Stimulated activated CD4-positive, alpha-beta T cell treated with anti-CD3 and anti-CD28 coated beads, Interleukin-12 subunit alpha, Interleukin-12 subunit beta, amount 100 ng/mL, for 48 hours (primary cell): ENCODE measurements around the gene RNF113B.

Source experiments
- DNase-seq, 3 donors: peaks; one replicate each; pipeline ENCODE4 v3.0.0-alpha.2; 2020; ENCODE audit warnings: low read depth in 2 of 3, low spot score in 1 of 3

RNF113B gene

DNA sequence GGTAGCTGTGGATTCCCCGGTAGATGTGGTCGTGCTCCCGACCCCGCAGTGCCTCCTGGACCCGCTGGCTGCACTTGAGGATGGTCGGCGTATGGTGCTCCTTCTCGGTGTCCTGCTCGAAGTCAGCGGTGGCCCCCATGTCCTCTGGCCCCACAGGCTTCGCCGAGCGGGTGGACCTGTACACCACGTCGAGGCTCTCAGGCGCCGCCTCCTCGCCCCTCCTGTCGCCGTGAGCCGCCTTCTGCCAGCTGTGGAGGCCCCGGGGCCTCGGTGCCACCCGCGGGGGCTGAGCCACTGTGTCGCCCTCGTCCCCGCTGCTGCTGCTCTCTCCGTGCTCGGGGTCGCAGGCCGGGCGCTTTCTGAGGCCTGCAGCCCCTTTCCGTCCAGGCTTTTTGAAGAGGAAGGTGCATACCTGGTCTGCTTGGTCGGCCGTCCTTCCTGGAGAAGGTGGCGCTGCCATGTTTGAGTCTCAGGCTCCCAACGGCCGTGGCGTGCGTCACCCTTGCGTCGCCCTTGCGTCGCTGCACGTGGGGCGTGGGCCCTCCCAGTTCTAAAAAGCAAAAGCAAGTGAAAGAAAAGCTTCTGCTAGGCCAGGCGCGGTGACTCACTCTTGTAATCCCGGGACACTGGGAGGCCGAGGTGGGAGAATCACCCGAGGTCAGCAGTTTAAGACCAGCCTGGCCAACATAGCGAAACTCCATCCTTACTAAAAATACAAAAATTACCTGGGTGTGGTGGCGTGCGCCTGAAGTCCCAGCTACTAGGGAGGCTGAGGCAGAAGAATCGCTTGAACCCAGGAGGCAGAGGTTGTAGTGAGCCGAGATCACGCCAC, at the start of gene RNF113B:
RNF113B (minus strand) TSS at position 493 of the 832 bp plus-strand sequence; CDS start at position 460, 33 bp downstream.
- no peak for DNase-seq

DNA sequence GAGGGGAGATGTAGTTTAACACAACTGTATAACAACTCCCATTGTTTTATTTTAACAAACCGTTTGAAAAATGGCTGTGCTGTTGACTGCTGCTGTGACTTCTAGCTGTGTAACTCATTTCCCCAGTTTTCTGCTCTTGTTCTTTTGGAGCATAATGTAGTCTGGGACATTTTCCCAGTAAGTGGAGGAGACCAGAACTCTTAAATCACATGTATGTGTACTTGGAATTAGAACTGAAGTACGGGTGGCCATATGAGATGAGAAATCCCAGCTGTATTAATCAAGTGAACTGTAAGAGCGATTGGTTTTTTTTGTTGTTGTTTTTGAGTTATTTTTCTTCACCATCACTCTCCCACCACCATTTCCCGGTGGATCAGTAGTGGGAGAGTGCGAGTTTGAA, 49.4 kb upstream of the RNF113B start:
- DNase-seq: no peak

DNA sequence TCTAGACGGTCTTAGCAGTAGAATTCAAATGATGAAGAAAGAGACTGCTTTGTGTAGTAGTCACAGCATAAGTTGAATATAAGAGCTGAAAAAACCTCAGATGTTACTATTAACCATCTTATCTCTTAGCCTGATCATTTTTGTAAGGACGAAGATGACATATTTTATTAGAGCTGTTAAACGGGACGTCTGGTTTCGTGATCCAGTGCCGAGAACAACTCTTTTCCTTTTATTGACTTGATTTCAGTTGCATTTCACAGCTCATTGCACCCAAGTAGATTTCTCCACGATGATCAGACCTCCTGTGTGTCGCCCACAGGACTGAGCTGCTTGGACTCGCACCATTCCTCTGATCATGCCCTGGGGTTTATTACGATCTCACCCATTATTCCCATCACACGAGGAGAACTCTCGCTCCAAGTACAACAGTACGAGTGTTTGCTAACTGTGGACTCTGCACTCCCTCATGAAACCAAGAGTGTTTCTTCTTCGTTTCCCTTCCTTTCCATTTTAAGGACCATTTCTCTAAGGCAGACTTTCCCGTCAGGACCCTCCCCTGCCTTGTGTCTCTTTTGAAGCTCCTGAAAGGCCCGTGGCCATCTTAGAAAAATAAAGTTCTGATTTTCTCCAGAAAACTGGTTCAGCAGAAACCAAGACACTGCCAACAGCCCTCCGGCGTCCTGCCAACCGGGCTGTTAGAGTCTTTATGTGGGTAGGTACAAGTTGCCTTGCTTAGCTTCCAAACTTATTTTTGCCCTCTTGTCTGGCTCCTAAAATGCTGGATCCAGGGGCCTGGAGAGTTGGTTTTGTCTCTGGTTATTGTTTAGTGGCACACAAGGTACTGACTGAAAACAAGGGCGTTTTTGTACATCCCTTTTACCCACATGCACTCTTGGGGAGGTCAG, 48.2 kb upstream of the RNF113B start:
- DNase-seq: no peak

DNA sequence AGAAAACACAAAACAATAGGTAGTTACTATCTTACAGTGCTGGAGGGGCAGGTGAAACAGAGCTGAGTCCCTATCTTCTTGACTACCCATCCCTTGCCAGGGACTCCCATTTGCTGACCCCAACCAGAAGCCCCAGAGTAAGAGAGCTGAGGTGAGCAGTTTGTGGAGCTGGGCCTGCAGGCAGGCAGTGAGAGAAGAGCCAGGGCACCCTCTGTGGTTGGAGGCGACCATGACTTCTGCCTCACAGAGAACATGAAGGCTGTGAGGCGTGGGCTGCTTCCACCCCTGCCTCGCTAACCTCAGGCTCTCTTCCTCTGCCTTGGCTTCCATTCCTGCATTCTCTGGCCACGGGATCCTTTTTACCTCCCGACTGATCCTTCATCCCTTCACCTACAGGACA, 47.5 kb upstream of the RNF113B start:
- no peak for DNase-seq

DNA sequence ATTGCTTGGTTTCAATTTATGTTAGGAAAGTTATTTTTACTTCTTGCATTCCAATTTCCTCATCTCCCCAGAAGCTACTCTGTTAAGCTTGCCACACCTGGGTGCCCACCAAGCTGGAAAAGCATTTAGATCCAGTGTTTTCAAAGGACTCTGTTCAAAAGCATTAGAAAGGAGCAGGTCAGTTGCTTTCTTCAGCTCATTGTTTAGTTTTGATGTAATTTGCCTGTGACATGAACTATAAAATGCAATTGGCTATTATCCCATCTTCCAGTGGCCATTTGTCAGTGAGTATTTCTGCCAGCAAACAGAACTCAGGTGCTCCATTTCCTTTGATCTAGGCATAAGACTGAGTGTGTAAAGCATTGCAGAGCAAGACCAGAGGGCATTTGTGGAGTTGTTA, 46.7 kb upstream of the RNF113B start:
- no peak for DNase-seq

DNA sequence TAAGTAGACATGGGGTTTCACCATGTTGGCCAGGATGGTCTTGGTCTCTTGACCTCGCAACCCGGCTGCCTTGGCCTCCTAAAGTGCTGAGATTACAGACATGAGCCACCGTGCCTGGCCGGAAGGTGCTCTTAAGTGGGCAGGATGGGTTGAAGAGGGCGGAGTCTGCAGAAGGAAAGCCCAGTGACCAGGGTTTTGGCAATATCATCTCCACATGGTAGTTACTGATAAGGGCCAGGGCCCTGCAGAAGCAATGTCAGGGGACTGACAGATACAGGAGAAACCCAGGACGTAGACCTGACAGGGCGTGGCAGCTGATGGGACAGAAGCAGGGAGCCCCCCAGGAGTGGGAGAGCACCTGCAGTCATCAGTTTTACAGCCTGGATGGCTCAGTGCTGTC, 45.7 kb upstream of the RNF113B start:
- no peak for DNase-seq

DNA sequence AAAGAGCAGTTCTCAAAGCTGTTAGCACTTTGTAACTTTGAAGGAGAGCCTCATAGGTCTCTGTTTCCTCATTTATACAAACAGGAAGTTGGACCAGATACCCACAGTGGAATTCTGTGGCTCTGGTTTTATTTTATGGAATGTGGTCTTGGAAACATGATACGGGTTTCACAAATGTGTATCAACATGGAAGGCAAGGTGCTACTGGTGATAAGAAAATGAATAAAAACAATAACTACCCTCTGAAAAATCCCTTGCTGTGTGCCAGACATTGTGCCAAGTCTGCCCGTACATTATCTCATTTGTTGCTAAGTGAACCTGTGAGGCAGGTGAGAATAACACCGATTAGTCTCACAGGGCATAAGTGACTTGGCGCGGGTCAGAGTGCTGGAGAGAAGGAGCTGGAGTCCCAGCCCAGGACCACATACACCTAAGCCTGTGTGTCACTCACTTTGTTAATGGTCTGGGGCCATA, 45.0 kb upstream of the RNF113B start:
- no peak for DNase-seq

DNA sequence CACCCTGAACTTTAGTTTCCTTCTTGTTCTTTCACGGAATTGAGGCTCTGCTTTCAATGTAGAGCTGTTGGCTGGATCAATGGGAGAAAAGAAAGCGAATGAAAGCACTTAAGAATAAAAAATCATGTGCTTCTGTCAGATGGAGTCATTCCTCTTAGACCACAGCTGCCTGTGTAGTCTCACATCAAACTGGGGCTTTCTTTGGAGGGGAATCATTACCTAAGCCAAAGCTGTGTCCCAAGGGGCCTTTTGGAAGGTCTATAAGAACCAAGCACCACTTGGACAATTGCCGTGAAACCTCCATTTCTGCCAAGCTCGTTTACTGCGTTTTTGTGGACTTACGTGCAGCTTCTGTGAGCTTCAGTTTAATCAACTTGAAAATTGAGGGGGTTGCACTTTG, 44.2 kb upstream of the RNF113B start:
- DNase-seq: no peak

DNA sequence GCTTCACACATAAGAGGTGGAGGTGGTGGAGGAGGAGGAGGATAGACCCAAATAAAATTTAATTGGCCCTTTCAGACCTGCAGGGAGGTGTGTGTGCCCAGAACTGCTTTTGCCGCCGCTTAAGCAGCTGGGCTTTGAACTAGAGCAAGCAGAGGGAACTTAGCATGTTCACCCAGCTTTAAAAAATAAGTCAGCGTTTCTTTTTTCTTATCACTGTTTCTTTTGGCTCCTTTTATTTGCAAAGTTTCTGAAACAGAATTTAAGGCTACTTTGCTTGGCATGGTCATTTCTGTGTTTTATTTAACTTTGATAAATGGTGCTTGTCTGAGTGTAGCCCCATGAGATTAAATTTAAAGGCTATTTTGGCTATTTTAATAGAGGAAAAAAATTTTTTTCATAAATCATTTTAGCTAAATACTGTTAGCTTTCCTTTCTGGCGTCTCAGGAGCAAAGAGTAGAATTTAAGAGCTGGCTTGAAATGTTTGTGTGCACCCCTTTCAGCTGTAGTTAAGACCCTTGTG, 43.3 kb upstream of the RNF113B start:
- DNase-seq: no peak

DNA sequence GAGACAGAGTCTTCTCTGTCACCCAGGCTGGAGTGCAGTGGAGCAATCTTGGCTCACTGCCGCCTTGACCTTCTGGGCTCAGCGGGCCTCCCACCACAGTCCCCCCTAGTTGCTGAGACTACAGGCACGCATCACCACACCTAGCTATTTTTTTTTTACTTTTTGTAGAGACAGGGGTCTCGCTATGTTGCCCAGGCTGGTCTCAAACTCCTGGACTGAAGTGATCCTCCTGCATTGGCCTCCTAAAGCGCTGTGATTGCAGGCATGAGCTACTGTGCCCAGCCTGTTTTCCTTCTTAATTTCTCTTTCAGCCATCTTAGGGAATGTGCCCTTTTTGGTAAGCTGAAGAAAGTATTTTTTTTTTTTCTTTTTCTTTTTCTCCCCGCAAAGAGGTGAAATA, 42.6 kb upstream of the RNF113B start:
- DNase-seq: no peak

DNA sequence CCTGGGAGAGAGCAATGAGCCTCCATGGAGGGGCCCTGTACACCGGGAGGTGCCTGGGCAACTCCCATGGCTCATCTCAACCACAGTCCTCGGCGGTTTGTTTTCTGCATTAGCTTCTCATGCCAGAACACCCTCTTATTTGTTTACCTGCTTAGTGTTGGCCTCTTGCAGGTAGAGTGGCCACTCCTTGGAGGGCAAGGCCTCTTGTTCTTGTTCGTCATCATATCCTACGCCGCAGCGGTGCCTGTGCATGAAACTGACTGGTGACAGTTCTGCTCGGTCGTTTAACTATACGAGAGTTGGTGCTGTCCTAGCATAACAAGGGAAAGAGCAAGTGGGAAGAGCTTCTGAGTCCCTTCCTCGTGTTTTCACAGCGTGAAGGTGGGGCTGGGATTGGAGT, 40.5 kb upstream of the RNF113B start:
- no peak for DNase-seq

DNA sequence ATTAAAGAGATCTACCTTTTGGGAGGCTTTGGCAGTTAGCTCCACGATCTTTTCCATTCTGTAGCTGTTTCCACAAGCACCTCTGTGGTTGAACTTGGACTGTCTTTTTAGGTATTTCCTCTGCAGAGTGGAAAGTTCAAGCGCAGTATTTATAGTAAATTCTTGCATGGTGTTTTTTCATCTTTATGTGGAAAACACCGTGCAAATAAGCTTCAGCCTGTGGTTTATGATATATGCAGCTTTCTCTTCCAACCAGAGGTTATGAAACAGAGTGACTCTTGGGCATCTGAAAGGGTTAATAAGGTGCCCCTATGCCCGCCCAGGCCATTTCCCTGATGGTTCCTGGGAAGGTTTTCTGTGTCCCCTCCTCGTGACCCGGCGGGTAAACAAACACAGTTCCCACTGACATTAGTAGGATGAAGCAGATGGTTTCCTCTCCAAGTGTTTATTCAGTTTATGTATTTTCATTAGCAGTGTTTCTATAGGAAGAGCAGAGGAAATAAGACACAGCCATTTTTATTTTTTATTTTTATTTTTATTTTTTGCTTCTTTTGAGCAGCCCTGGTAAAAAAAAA, 39.7 kb upstream of the RNF113B start:
- DNase-seq: no peak

DNA sequence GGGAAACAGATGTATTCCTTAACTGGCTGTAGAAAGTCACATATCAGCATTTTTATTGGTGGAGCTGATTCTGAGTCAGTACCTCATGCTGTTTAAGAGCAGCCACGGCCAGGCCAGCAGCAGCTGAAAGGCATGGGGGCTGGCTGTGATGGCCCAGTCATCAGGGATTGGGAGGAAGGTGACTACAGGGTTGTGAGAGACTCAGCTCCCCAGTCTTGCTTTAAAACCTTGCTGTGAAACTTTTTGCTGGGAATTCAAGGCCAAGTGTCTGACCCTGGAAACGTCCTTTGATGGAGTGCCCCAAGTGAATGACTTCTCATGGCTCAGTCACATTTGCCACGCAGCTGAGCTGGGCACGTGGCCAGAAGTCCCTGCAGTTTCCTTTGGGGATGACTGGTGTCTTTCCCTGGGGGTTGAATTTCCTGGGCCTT, 39.1 kb upstream of the RNF113B start:
- no peak for DNase-seq

DNA sequence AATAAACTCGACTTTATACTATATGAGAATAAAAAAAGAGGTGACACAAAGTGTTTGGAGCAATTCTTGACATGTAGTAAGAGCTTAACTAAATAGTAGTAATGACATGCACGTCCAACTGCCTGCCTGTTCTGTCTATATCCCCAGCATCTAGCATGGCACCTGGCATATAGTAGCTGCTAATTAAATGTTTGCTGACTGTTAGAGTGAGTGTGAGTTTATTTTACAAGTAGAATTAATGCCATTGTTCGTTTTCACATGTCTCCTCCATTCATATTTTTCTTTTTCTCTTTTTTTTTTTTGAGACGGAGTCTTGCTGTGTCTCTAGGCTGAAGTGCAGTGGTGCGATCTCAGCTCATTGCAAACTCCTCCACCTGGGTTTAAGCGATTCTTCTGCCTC, 38.4 kb upstream of the RNF113B start:
- no peak for DNase-seq

DNA sequence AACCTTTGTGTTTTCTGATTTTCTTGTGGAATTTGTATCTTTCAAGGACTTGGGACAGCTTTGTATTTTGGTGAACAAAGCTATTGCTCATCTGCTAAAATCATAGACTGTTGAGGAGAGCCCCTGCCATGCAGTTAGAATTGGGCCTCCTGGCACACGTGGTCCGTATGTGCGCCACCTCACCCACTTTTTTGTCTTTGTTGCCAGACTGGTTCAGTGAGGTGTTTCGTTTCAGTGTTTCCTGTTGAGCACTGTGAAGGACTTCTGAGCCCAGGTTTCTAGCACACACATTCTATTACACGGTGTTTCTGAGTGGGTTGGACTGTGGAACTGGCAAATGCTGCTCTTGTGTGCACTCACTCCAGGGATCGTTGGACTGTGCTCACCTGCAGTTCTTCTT, 37.6 kb upstream of the RNF113B start:
- DNase-seq: no peak

DNA sequence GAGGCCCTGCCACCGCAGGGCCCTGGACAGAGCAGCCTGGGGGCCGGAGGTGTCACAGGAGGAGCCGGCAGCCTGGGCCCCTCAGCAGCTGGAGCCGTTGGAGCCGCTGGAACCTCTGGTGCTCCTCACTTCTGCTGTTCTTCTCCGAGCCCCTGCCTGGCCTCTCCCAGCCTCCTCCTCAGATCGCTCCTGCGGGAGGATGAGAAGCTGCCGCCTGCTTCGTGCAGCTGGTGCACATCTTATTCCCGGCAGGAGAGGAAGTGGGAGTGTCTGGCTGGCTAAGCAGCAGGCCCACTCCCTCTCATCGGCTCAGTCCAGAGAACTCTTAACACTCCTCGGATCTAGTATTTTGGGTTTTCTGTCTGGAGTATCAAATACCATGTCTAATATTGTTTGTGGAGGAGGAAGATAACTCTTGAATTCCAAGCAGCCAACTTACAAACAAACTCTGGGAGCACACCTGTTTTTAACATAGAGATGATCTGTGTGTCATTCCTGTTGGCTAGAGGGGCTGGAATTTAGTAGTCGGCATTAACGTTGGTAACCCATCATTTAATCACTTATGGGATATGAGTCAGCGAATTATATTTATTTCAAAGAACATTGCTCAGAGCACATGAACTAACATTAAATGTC, 37.1 kb upstream of the RNF113B start:
- DNase-seq: no peak

DNA sequence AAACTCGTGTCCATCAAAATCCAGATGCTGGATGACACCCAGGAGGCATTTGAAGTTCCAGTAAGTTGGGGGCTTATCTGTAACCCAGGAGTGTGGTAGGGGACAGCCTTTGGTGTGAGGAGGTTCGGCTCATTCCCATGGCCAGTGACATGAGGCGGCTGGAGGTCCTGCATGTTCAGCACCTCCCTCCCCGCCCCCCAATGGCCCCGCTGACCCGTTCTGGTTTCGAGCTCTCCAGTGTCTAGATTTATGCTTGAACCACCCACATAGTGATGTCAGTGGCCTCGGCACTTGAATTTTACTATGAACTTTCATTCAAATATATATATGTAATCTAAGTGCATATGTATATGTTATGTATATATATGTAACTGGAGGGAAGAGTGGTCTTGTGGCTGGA, 36.3 kb upstream of the RNF113B start:
- no peak for DNase-seq

DNA sequence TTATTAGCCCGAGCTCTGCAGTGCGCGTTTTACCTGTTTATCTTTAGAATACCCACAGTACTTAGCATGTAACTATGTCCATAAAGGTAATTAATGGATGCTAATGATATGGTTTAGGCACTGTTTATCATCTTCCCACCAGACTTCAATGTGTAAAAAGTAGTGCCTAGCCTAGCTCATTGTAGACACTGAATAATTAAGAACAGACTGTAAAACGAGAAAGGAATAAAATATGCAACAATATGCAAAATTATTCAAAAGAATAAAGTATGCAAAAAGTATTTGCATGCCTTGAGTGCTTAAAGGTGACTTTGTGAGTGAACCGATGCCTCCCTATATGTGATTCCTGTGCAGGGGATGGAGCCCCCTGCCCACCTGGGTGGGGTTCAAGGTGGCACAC, 35.7 kb upstream of the RNF113B start:
- DNase-seq: no peak

DNA sequence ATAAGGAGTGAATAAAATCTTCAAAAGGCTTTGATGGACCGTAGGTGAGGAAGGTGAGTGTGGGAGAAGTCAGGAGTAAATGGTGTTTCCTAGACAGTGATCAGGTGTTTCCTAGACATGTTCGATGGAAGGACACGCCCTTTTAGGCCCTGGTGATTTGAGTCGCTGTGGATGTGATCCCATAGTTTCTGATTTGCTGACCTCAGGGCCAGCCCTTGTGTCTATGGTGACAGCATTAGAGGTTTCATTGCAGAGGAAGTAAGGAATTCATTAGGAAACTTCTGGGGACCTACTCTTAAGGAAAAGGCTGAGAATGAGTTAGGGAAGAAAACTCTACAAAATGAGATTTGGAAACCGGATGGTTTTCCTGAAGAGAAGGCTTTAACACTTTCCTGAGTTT, 31.5 kb upstream of the RNF113B start:
- no peak for DNase-seq

DNA sequence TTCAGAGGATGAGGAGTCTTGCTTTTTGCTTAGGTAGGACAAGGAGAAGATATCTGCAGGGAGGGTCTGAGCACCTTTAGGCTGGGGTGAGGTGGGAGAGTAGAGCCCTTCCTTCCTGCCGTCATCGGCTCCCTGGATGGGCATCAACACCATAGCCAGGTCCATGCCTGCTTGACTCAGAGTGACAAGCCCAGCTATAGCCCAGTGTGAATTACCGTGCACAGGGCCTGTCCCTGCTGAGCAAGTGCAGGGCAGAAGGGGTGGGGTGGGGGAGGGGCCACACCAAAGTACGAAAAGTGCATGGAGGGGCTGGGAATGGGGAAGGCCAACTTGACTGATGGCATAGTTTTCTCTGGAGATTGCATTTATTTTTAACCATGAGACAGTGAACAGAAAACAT, 30.3 kb upstream of the RNF113B start:
- DNase-seq: no peak

DNA sequence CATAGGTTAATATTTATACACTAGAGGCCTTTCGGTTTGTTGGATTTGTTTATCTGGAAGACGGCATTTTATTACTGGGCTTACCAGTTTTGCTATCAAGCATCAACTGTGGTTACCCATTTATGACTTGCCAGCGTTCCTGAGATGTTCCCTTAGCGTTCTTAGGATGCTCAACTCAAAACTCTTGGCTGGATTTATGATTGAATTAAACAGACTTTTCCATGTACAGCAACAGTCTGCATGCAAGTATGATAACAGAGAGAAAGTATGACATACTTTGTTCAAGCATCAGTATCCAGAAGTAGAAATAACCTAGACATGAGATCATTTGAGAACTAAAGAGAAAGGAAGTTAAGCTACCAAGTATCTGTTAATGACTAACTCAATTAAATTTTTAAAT, 29.9 kb upstream of the RNF113B start:
- no peak for DNase-seq
